SK-N-MC (cell line): Measurements from ENCODE around the gene WASF3.

ENCODE experiments used
- EZH2 ChIP-seq: fragments of 200-600 bp; sonication (generic); IDR thresholded peaks from one replicate; pipeline ENCODE4 v1.6.1; 2017; ENCODE audit warnings: antibody characterized with exemption
- FOXP2 ChIP-seq: optimal IDR thresholded peaks from 2 replicates; pipeline ENCODE3; 2011; ENCODE audit warnings: mild to moderate bottlenecking, moderate library complexity; ENCODE audit not compliant: insufficient read depth; ENCODE audit errors: extremely low read length, control extremely low read depth
- POLR2AphosphoS5 ChIP-seq: IDR thresholded peaks from 2 replicates; pipeline ENCODE4 v1.6.1; 2012; ENCODE audit warnings: mild to moderate bottlenecking, low read depth, low read length, borderline replicate concordance

- TF ChIP-seq POLR2AphosphoS5 (no peak), EZH2 (no peak), FOXP2 (no peak)
Measured at GRCh38 chr13:26680572-26680971, 123.1 kb downstream of the WASF3 start.
